Kidney (tissue), 14 donors: ENCODE data around the gene MS4A2. TPM values are rescaled to one million over a fixed set of nuclear protein-coding genes. Genes with fewer than 3 reads are reported as not detected.

Source experiments
- DNase-seq, 5 donors: peaks; one replicate each; pipeline ENCODE4 v3.0.0-alpha.2; 2013 to 2020
- FAIRE-seq: peaks from 2 replicates; lab custom pipeline; 2012; peaks lifted over from hg19 to GRCh38; lab: Jason Lieb, UNC
- H3K27ac ChIP-seq, 2 donors: one replicate each; pipeline ENCODE4 v1.7.0; 2013; ENCODE audit warnings: low read depth in 2 of 2, low read length in 2 of 2, inconsistent platforms in 1 of 2
- H3K27me3 ChIP-seq: one replicate; pipeline ENCODE4 v1.7.1; 2013; ENCODE audit warnings: low read length, inconsistent platforms; ENCODE audit not compliant: control insufficient read depth, insufficient read depth
- H3K36me3 ChIP-seq, 3 donors: one replicate each; pipeline versions ENCODE4 v1.7.0 to v1.7.1; 2013; ENCODE audit warnings: low read length in 3 of 3, control low read depth in 1 of 3, inconsistent platforms in 1 of 3; ENCODE audit not compliant: insufficient read depth in 3 of 3, control insufficient read depth in 2 of 3
- H3K4me1 ChIP-seq, 3 donors: one replicate each; pipeline versions ENCODE4 v1.7.0 to v1.7.1; 2013; ENCODE audit warnings: low read length in 3 of 3, inconsistent platforms in 1 of 3, low read depth in 1 of 3; ENCODE audit not compliant: control insufficient read depth in 2 of 3, insufficient read depth in 2 of 3
- H3K4me3 ChIP-seq, 3 donors: one replicate each; pipeline versions ENCODE4 v1.7.0 to v1.8.1; 2013; ENCODE audit warnings: low read length in 3 of 3, control low read depth in 1 of 3, inconsistent platforms in 1 of 3
- H3K9ac ChIP-seq, 3 donors: one replicate each; pipeline versions ENCODE4 v1.7.0 to v1.7.1; 2013; ENCODE audit warnings: low read length in 3 of 3, control low read depth in 1 of 3, inconsistent platforms in 1 of 3
- H3K9me3 ChIP-seq, 3 donors: one replicate each; pipeline versions ENCODE4 v1.7.0 to v1.7.1; 2013; ENCODE audit warnings: low read length in 3 of 3, control low read depth in 1 of 3, inconsistent platforms in 1 of 3; ENCODE audit not compliant: control insufficient read depth in 2 of 3, insufficient read depth in 1 of 3
- intact Hi-C: fragments of 100-400 bp; cut with DNase I; formaldehyde crosslinking; loops from one replicate; pipeline ENCODE4 v1.11.1; 2022
- polyA plus RNA-seq: library from polyadenylated mRNA; stranded (reverse); fragments of 350-450 nt; fragmentation: Illumina TruSeq; extraction: RNeasy Lipid Tissue Mini Kit (QIAGEN cat#74804); gene quantifications from one replicate; pipeline ENCODE4 v1.2.3, GENCODE V29; 2014; ENCODE audit warnings: low read depth, low replicate concordance; ENCODE audit not compliant: insufficient read depth
- total RNA-seq: library from RNA; stranded (reverse); fragmentation: NEBNext Ultra II Directional; extraction: Animal tissue kit (Norgen Biotek cat#: 25700); gene quantifications from one replicate; pipeline ENCODE4 v1.2.1, GENCODE V29; 2021
- TF ChIP-seq, protein P1 (sequence below): IDR thresholded peaks from 3 replicates; pipeline ENCODE4 v1.5.1; 2012; ENCODE audit warnings: mild to moderate bottlenecking, moderate library complexity, borderline replicate concordance; ENCODE audit not compliant: insufficient read depth; ENCODE audit errors: extremely low read depth
- donor health status: control.
- donor health status: control.
- donor health status: control.
- donor health status: control.
- donor health status: control.
- donor health status: DM: yes; HTN: yes; CAD: no.
- donor health status: Normal renal cell carcinoma (clear cell type).

Gene MS4A2
- total and polyA plus RNA-seq, 2 donors from 2014 or later, result 9.1 TPM; not detected in 1

DNA sequence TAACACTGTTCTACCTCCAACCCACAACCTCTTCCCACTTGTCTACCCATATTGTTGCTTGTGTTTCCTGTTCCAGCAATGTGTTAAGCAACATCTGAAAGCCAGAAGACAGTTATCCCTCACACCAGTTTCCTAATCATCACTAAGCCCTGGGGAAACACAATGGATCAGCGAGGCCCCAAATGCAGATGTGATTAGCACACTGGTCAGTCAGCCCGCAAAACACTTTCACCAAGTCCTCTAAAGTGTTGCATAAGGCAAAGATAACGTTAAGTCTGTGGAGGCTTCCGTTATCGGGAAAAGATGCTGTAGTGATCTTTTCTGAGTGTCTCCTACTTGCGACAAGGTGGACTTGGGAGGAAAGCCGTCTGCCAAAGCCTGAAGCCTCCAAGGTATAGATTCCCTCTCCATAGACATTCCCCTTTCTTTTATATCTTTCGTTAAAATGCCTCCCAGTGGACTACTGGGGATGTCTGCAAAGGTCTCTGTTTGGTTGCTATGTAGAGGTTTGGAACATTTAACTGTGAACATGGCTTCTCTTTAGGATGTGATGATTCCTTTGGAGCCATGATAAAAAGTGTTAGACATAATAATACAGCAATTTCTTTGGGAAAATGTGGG is 32.0 kb upstream of the MS4A2 start, which contains the start of gene MS4A3:
MS4A3 (plus strand) TSS at position 317 of the 621 bp plus-strand sequence. CDS start 4,496 bp downstream, outside the sequence.
- Histone ChIP-seq H3K27ac (no peak within 1 kb of the TSS), H3K4me1 (no peaks in the 10 kb centered on the region), H3K27me3 (no peaks in the 10 kb centered on the region), H3K9me3 (no peaks in the 10 kb centered on the region), H3K4me3 (no peak within 1 kb of the TSS), H3K9ac (no peak within 1 kb of the TSS), H3K36me3 (no peaks in the 10 kb centered on the region)
- TF ChIP-seq, protein P1, sequence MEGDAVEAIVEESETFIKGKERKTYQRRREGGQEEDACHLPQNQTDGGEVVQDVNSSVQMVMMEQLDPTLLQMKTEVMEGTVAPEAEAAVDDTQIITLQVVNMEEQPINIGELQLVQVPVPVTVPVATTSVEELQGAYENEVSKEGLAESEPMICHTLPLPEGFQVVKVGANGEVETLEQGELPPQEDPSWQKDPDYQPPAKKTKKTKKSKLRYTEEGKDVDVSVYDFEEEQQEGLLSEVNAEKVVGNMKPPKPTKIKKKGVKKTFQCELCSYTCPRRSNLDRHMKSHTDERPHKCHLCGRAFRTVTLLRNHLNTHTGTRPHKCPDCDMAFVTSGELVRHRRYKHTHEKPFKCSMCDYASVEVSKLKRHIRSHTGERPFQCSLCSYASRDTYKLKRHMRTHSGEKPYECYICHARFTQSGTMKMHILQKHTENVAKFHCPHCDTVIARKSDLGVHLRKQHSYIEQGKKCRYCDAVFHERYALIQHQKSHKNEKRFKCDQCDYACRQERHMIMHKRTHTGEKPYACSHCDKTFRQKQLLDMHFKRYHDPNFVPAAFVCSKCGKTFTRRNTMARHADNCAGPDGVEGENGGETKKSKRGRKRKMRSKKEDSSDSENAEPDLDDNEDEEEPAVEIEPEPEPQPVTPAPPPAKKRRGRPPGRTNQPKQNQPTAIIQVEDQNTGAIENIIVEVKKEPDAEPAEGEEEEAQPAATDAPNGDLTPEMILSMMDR, result no peak
- FAIRE-seq (no peak), DNase-seq (no peak)
- intact Hi-C loops, result no loop called here

DNA sequence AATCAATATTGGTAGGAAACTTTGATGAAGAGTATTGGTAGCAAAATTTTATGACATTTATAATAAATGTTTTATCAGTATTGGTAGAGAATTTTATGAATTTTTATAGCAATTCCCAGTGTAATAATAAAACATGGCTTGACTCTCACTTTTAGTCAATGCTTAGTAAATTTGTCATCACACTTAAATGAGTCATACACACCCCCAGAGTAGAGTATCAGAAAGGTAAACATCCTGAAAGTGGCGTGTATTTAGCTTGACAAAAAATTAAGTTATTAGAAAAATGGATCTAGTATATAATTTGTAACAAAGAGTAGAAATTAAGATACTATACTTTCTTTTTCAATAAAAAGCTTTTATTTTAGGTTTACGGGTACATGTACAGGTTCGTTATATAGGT is 29.4 kb upstream of the MS4A2 start:
- DNase-seq (no peak), FAIRE-seq (no peak)
- H3K36me3 ChIP-seq, result no peaks in the 10 kb centered on the region
- H3K9ac ChIP-seq, result no peak overlapping the region
- H3K4me3 ChIP-seq, result no peak overlapping the region
- no peaks in the 10 kb centered on the region for H3K9me3 ChIP-seq
- H3K27ac ChIP-seq, result no peak overlapping the region
- H3K27me3 ChIP-seq, result no peaks in the 10 kb centered on the region
- no peaks in the 10 kb centered on the region for H3K4me1 ChIP-seq
- intact Hi-C loops, result no loop called here
- TF ChIP-seq, protein P1, result no peak

- no peak overlapping the region for H3K27ac ChIP-seq
- no peak overlapping the region for H3K4me3 ChIP-seq
- FAIRE-seq, result no peak
- intact Hi-C loops, result no loop called here
- no peak for DNase-seq
- H3K4me1 ChIP-seq, result no peaks in the 10 kb centered on the region
- TF ChIP-seq, protein P1, result no peak
- no peaks in the 10 kb centered on the region for H3K9me3 ChIP-seq
- no peaks in the 10 kb centered on the region for H3K27me3 ChIP-seq
- no peak overlapping the region for H3K9ac ChIP-seq
- H3K36me3 ChIP-seq, result no peaks in the 10 kb centered on the region
Measured at GRCh38 chr11:60059521-60060240, 28.8 kb upstream of the MS4A2 start.
